Memory B cell (primary cell): ENCODE data around the gene CKLF.
"Not testable (repeated sequence)": the region's sequence is repeated elsewhere in the genome, so short reads cannot be mapped to it uniquely, and the experiment has no call there.

Experiments used
- ATAC-seq: fragments of 150-1000 bp; cut with Tn5 transposase; 2 replicates; pipeline ENCODE4 v1.10.0; 2021; ENCODE audit warnings: low read depth, mild to moderate bottlenecking, moderate library complexity
- DNase-seq, 2 donors: peaks; one replicate each; pipeline ENCODE4 v3.0.0; 2022; ENCODE audit warnings: low spot score in 2 of 2
- H3K27ac Mint-ChIP-seq: one replicate; pipeline ENCODE4 v1.8.0; 2022; ENCODE audit warnings: mild to moderate bottlenecking, moderate library complexity, mixed read lengths
- H3K27me3 Mint-ChIP-seq: one replicate; pipeline ENCODE4 v1.8.0; 2022; ENCODE audit warnings: mixed read lengths
- H3K36me3 Mint-ChIP-seq: one replicate; pipeline ENCODE4 v1.8.0; 2022; ENCODE audit warnings: mild to moderate bottlenecking, mixed read lengths
- H3K4me1 Mint-ChIP-seq: one replicate; pipeline ENCODE4 v1.8.0; 2022; ENCODE audit warnings: mixed read lengths
- H3K4me3 Mint-ChIP-seq: one replicate; pipeline ENCODE4 v1.8.0; 2022; ENCODE audit warnings: mild to moderate bottlenecking, moderate library complexity, mixed read lengths
- H3K9me3 Mint-ChIP-seq: one replicate; pipeline ENCODE4 v1.8.0; 2022; ENCODE audit warnings: mixed read lengths

Gene CKLF

GRCh38 chr16:66580605-66581209 lies 28.3 kb downstream of the CKLF start:
- DNase-seq (no peak), ATAC-seq (no peak)
- H3K4me3 Mint-ChIP-seq = no peak overlapping the region
- peaks cover 1% of the 10 kb centered on the region for H3K36me3 Mint-ChIP-seq
- peaks cover 9% of the 10 kb centered on the region for H3K4me1 Mint-ChIP-seq
- peaks cover 4% of the 10 kb centered on the region for H3K9me3 Mint-ChIP-seq
- H3K27ac Mint-ChIP-seq = no peak overlapping the region
- peaks cover 22% of the 10 kb centered on the region for H3K27me3 Mint-ChIP-seq

GRCh38 chr16:66581246-66581952 lies 29.0 kb downstream of the CKLF start:
- Mint-ChIP-seq H3K27ac (no peak overlapping the region), H3K4me3 (no peak overlapping the region), H3K27me3 (peaks cover 24% of the 10 kb centered on the region), H3K4me1 (peaks cover 12% of the 10 kb centered on the region), H3K36me3 (peaks cover 1% of the 10 kb centered on the region), H3K9me3 (peaks cover 4% of the 10 kb centered on the region)
- ATAC-seq = no peak
- DNase-seq = no peak

- DNase-seq (no peak), ATAC-seq (no peak)
- H3K27ac Mint-ChIP-seq = no peak overlapping the region
- peaks cover 1% of the 10 kb centered on the region for H3K36me3 Mint-ChIP-seq
- H3K4me3 Mint-ChIP-seq = no peak overlapping the region
- peaks cover 14% of the 10 kb centered on the region for H3K4me1 Mint-ChIP-seq
- peaks cover 4% of the 10 kb centered on the region for H3K27me3 Mint-ChIP-seq
- peaks cover 4% of the 10 kb centered on the region for H3K9me3 Mint-ChIP-seq
These were observed 33.3 kb downstream of the CKLF start for GRCh38 chr16:66585481-66586239.

GRCh38 chr16:66587881-66588600 lies 35.7 kb downstream of the CKLF start:
- peaks cover 14% of the 10 kb centered on the region for H3K4me1 Mint-ChIP-seq
- H3K4me3 Mint-ChIP-seq = peak overlapping the region; percentile 22
- DNase-seq (no peak), ATAC-seq (no peak)
- H3K36me3 Mint-ChIP-seq = peaks cover 2% of the 10 kb centered on the region
- no peaks in the 10 kb centered on the region for H3K9me3 Mint-ChIP-seq
- H3K27me3 Mint-ChIP-seq = peaks cover 3% of the 10 kb centered on the region
- H3K27ac Mint-ChIP-seq = no peak overlapping the region

GRCh38 chr16:66588981-66589713 lies 36.8 kb downstream of the CKLF start:
- peaks cover 3% of the 10 kb centered on the region for H3K9me3 Mint-ChIP-seq
- no peak overlapping the region for H3K27ac Mint-ChIP-seq
- H3K4me3 Mint-ChIP-seq = peak overlapping the region; percentile 77
- peak; percentile 49 to 53 for DNase-seq
- H3K27me3 Mint-ChIP-seq = peaks cover 3% of the 10 kb centered on the region
- peaks cover 14% of the 10 kb centered on the region for H3K4me1 Mint-ChIP-seq
- ATAC-seq = peak; percentile 96
- peaks cover 2% of the 10 kb centered on the region for H3K36me3 Mint-ChIP-seq

GRCh38 chr16:66590322-66590721 lies 37.9 kb downstream of the CKLF start:
- H3K4me3 Mint-ChIP-seq = peak overlapping the region; percentile 72
- ATAC-seq = peak; percentile 48
- peaks cover 19% of the 10 kb centered on the region for H3K4me1 Mint-ChIP-seq
- H3K27me3 Mint-ChIP-seq = peaks cover 7% of the 10 kb centered on the region
- H3K36me3 Mint-ChIP-seq = peaks cover 2% of the 10 kb centered on the region
- DNase-seq = no peak
- peaks cover 3% of the 10 kb centered on the region for H3K9me3 Mint-ChIP-seq
- no peak overlapping the region for H3K27ac Mint-ChIP-seq

GRCh38 chr16:66591018-66591417 lies 38.6 kb downstream of the CKLF start:
- Mint-ChIP-seq H3K4me3 (no peak overlapping the region), H3K27me3 (peaks cover 4% of the 10 kb centered on the region), H3K27ac (no peak overlapping the region), H3K4me1 (peaks cover 15% of the 10 kb centered on the region), H3K36me3 (peaks cover 2% of the 10 kb centered on the region), H3K9me3 (peaks cover 3% of the 10 kb centered on the region)
- no peak for ATAC-seq
- DNase-seq = no peak

GRCh38 chr16:66592241-66592640 lies 39.9 kb downstream of the CKLF start:
- H3K4me3 Mint-ChIP-seq = no peak overlapping the region
- DNase-seq (no peak), ATAC-seq (no peak)
- peaks cover 3% of the 10 kb centered on the region for H3K9me3 Mint-ChIP-seq
- H3K4me1 Mint-ChIP-seq = peaks cover 15% of the 10 kb centered on the region
- H3K27me3 Mint-ChIP-seq = peaks cover 4% of the 10 kb centered on the region
- no peak overlapping the region for H3K27ac Mint-ChIP-seq
- H3K36me3 Mint-ChIP-seq = peaks cover 2% of the 10 kb centered on the region

GRCh38 chr16:66592814-66593213 lies 40.4 kb downstream of the CKLF start:
- peaks cover 4% of the 10 kb centered on the region for H3K27me3 Mint-ChIP-seq
- ATAC-seq (no peak), DNase-seq (no peak)
- H3K9me3 Mint-ChIP-seq = peaks cover 3% of the 10 kb centered on the region
- H3K4me3 Mint-ChIP-seq = no peak overlapping the region
- H3K4me1 Mint-ChIP-seq = peaks cover 18% of the 10 kb centered on the region
- H3K36me3 Mint-ChIP-seq = peaks cover 2% of the 10 kb centered on the region
- H3K27ac Mint-ChIP-seq = no peak overlapping the region

GRCh38 chr16:66594739-66595138 lies 42.4 kb downstream of the CKLF start:
- no peak for DNase-seq
- H3K4me3 Mint-ChIP-seq = no peak overlapping the region
- peak; percentile 68 for ATAC-seq
- H3K27me3 Mint-ChIP-seq = peaks cover 6% of the 10 kb centered on the region
- H3K4me1 Mint-ChIP-seq = peaks cover 13% of the 10 kb centered on the region
- no peak overlapping the region for H3K27ac Mint-ChIP-seq
- peaks cover 2% of the 10 kb centered on the region for H3K36me3 Mint-ChIP-seq
- H3K9me3 Mint-ChIP-seq = peaks cover 3% of the 10 kb centered on the region

GRCh38 chr16:66596559-66596958 lies 44.2 kb downstream of the CKLF start:
- H3K27ac Mint-ChIP-seq, H3K36me3 Mint-ChIP-seq, ATAC-seq, DNase-seq, H3K9me3 Mint-ChIP-seq, H3K4me3 Mint-ChIP-seq: not testable (repeated sequence)
- peaks cover 11% of the 10 kb centered on the region for H3K4me1 Mint-ChIP-seq
- peaks cover 15% of the 10 kb centered on the region for H3K27me3 Mint-ChIP-seq

- Mint-ChIP-seq H3K27ac (no peak overlapping the region), H3K9me3 (peaks cover 8% of the 10 kb centered on the region), H3K36me3 (peaks cover 4% of the 10 kb centered on the region), H3K27me3 (peaks cover 17% of the 10 kb centered on the region), H3K4me1 (peaks cover 11% of the 10 kb centered on the region), H3K4me3 (no peak overlapping the region)
- ATAC-seq = no peak
- DNase-seq = no peak
These were observed 44.8 kb downstream of the CKLF start for GRCh38 chr16:66596986-66597848.

- Mint-ChIP-seq H3K36me3 (peaks cover 4% of the 10 kb centered on the region), H3K4me1 (peaks cover 14% of the 10 kb centered on the region), H3K27me3 (peaks cover 21% of the 10 kb centered on the region), H3K27ac (no peak overlapping the region), H3K9me3 (peaks cover 8% of the 10 kb centered on the region), H3K4me3 (no peak overlapping the region)
- no peak for DNase-seq
- no peak for ATAC-seq
These were observed 45.7 kb downstream of the CKLF start for GRCh38 chr16:66598111-66598510.
